Liver (tissue), 9 donors: ENCODE measurements around the gene HIF3A. TPM values are rescaled to one million over a fixed set of nuclear protein-coding genes. Genes with fewer than 3 reads are reported as not detected.
"Not testable (repeated sequence)": the region's sequence is repeated elsewhere in the genome, so short reads cannot be mapped to it uniquely, and the experiment has no call there.

ENCODE experiments used
- DNase-seq: peaks from one replicate; pipeline ENCODE4 v3.0.0-alpha.2; 2017; ENCODE audit warnings: low spot score
- H3K27ac ChIP-seq, 2 donors: one replicate each; pipeline ENCODE4 v1.7.0; 2013; ENCODE audit warnings: inconsistent platforms in 2 of 2, low read length in 2 of 2, control low read depth in 1 of 2, low read depth in 1 of 2, mild to moderate bottlenecking in 1 of 2
- H3K27me3 ChIP-seq, 4 donors: one replicate each; pipeline versions ENCODE4 v1.6.1 to v1.7.0; 2013; ENCODE audit warnings: low read length in 3 of 4, inconsistent platforms in 1 of 4, mild to moderate bottlenecking in 1 of 4, moderate library complexity in 1 of 4; ENCODE audit not compliant: control insufficient read depth in 4 of 4, insufficient read depth in 4 of 4
- H3K36me3 ChIP-seq, 4 donors: one replicate each; pipeline versions ENCODE4 v1.6.1 to v1.7.0; 2013; ENCODE audit warnings: low read length in 3 of 4, mild to moderate bottlenecking in 3 of 4, low read depth in 1 of 4, moderate library complexity in 1 of 4; ENCODE audit not compliant: control insufficient read depth in 4 of 4, insufficient read depth in 3 of 4
- H3K4me1 ChIP-seq, 4 donors: one replicate each; pipeline versions ENCODE4 v1.6.1 to v1.7.0; 2013; ENCODE audit warnings: low read length in 3 of 4, mild to moderate bottlenecking in 3 of 4, moderate library complexity in 1 of 4; ENCODE audit not compliant: control insufficient read depth in 4 of 4, insufficient read depth in 4 of 4
- H3K4me3 ChIP-seq, 3 donors: one replicate each; pipeline versions ENCODE4 v1.6.1 to v1.7.0; 2013; ENCODE audit warnings: low read length in 3 of 3, control low read depth in 1 of 3, low read depth in 1 of 3, mild to moderate bottlenecking in 1 of 3
- H3K9ac ChIP-seq, 2 donors: one replicate each; pipeline ENCODE4 v1.7.0; 2013; ENCODE audit warnings: low read length in 2 of 2, mild to moderate bottlenecking in 2 of 2, moderate library complexity in 2 of 2, control low read depth in 1 of 2, low read depth in 1 of 2
- H3K9me3 ChIP-seq, 4 donors: one replicate each; pipeline versions ENCODE4 v1.6.1 to v1.7.0; 2013; ENCODE audit warnings: low read length in 3 of 4; ENCODE audit not compliant: control insufficient read depth in 4 of 4
- ATF3 ChIP-seq: IDR thresholded peaks from 2 replicates; pipeline ENCODE4 v1.6.1; 2016; ENCODE audit warnings: antibody characterized with exemption
- CTCF ChIP-seq: fragments of 150-350 bp; IDR thresholded peaks from 2 replicates; pipeline ENCODE4 v1.5.1; 2017; ENCODE audit warnings: improper control_type of control experiment, low read depth, low read length; ENCODE audit not compliant: missing input control
- EGR1 ChIP-seq, 2 donors: IDR thresholded peaks; 2 replicates each; pipeline ENCODE4 v1.6.1; 2016 to 2018; ENCODE audit warnings: antibody characterized with exemption in 2 of 2, low read depth in 2 of 2
- FOXA1 ChIP-seq: IDR thresholded peaks from 2 replicates; pipeline ENCODE4 v1.6.1; 2016; ENCODE audit warnings: antibody characterized with exemption
- FOXA2 ChIP-seq: IDR thresholded peaks from 2 replicates; pipeline ENCODE4 v1.6.1; 2016; ENCODE audit warnings: antibody characterized with exemption
- GABPA ChIP-seq, 2 donors: IDR thresholded peaks in 1 of 2; conservative IDR thresholded peaks in 1 of 2; 2 replicates each; pipeline ENCODE4 v1.6.1; 2016; ENCODE audit warnings: antibody characterized with exemption in 2 of 2, mild to moderate bottlenecking in 1 of 2, moderate library complexity in 1 of 2
- HNF4G ChIP-seq: IDR thresholded peaks from 2 replicates; pipeline ENCODE4 v1.6.1; 2016; ENCODE audit warnings: antibody characterized with exemption
- JUND ChIP-seq, 2 donors: IDR thresholded peaks; 2 replicates each; pipeline ENCODE4 v1.6.1; 2016; ENCODE audit warnings: antibody characterized with exemption in 2 of 2
- TAF1 ChIP-seq: conservative IDR thresholded peaks from 2 replicates; pipeline ENCODE4 v1.6.1; 2016; ENCODE audit warnings: antibody characterized with exemption, mild to moderate bottlenecking
- YY1 ChIP-seq: IDR thresholded peaks from 2 replicates; pipeline ENCODE4 v1.6.1; 2016; ENCODE audit warnings: antibody characterized with exemption, mild to moderate bottlenecking
- ZBTB33 ChIP-seq: IDR thresholded peaks from 2 replicates; pipeline ENCODE4 v1.6.1; 2016; ENCODE audit warnings: antibody characterized with exemption
- WGBS: extraction: QIAGEN DNeasy Blood & Tissue Kit; methylation state at CpG from one replicate; pipeline ENCODE4 v1.1.7; 2013; 5-methylcytosine and 5-hydroxymethylcytosine counted together
- polyA plus RNA-seq, 2 donors: library from polyadenylated mRNA; stranded (reverse) in 1 of 2; unstranded in 1 of 2; fragments of 200-250 nt in 1 of 2; fragments of >200 nt in 1 of 2; fragmentation: Nextera tagmentation in 1 of 2; extraction: Ambion mirVana in 1 of 2; gene quantifications; one replicate each; pipeline versions ENCODE4 v1.2.1 to v1.2.3, GENCODE V29; 2013 to 2015
- total RNA-seq, 2 donors: library from RNA; depleted of rRNA; stranded (reverse); fragments of >200 nt; gene quantifications; one replicate each; pipeline ENCODE4 v1.2.3, GENCODE V29; 2014
- TF ChIP-seq, protein P1 (sequence below): IDR thresholded peaks from 2 replicates; pipeline ENCODE4 v1.6.1; 2016; ENCODE audit warnings: antibody characterized with exemption, mild to moderate bottlenecking
- donor health status: healthy.
- donor health status: healthy.
- donor health status: healthy.
- donor health status: healthy.
- donor health status: healthy.

HIF3A gene
- total and polyA plus RNA-seq, 4 donors, result 2.2 to 20.5 (median 6.8) TPM

GRCh38 chr19:46270521-46271256, 26.2 kb upstream of the HIF3A start:
- 35% methylated on average over 17 of the region's 17 CpGs for WGBS
- no peak overlapping the region for H3K9ac ChIP-seq
- H3K27ac ChIP-seq, result no peak overlapping the region
- no peak for DNase-seq
- peaks cover 0 to 3% (median 0%) of the 10 kb centered on the region in 4 donors for H3K27me3 ChIP-seq
- no peaks in the 10 kb centered on the region for H3K9me3 ChIP-seq
- no peaks in the 10 kb centered on the region for H3K36me3 ChIP-seq
- TF ChIP-seq FOXA2, result no peak
- TF ChIP-seq TAF1, result no peak
- TF ChIP-seq, protein P1, sequence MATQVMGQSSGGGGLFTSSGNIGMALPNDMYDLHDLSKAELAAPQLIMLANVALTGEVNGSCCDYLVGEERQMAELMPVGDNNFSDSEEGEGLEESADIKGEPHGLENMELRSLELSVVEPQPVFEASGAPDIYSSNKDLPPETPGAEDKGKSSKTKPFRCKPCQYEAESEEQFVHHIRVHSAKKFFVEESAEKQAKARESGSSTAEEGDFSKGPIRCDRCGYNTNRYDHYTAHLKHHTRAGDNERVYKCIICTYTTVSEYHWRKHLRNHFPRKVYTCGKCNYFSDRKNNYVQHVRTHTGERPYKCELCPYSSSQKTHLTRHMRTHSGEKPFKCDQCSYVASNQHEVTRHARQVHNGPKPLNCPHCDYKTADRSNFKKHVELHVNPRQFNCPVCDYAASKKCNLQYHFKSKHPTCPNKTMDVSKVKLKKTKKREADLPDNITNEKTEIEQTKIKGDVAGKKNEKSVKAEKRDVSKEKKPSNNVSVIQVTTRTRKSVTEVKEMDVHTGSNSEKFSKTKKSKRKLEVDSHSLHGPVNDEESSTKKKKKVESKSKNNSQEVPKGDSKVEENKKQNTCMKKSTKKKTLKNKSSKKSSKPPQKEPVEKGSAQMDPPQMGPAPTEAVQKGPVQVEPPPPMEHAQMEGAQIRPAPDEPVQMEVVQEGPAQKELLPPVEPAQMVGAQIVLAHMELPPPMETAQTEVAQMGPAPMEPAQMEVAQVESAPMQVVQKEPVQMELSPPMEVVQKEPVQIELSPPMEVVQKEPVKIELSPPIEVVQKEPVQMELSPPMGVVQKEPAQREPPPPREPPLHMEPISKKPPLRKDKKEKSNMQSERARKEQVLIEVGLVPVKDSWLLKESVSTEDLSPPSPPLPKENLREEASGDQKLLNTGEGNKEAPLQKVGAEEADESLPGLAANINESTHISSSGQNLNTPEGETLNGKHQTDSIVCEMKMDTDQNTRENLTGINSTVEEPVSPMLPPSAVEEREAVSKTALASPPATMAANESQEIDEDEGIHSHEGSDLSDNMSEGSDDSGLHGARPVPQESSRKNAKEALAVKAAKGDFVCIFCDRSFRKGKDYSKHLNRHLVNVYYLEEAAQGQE, result no peak
- TF ChIP-seq ATF3, result no peak
- TF ChIP-seq FOXA1, result no peak
- TF ChIP-seq YY1, result no peak
- no peak for TF ChIP-seq EGR1 (IDR thresholded peaks at IDR 0.05; ENCODE audit: low read depth in 2 of 2)
- H3K4me1 ChIP-seq, result no peaks in the 10 kb centered on the region
- H3K4me3 ChIP-seq, result no peak overlapping the region

DNA sequence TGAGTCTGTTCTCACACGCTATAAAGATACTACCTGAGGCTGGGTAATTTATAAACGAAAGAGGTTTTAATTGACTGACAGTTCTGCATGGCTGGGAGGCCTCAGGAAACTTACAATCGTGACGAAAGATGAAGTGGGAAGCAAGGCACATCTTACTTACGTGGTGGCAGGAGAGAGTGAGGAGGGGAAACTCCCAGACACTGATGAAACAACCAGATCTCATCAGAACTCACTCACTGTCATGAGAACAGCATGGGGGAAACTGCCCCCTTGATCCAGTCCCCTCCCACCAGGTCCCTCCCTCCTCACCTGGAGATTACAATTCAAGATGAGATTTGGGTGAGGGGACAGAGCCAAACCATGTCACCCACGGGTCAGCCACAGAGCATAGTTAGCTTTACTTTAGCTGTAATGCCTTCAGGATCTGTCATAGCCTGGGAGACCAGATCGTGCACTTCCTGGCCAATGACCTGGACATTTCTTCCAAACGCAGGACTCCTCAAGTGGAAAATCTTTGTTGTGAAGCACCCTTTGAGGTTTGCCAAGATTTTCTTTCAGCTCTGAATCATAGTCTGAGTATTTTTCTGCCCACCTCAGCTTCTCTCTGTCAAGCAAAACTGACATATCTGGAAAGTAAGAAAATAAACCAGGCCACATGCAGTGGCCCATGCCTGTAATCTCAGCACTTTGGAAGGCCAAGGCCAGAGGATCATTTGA, 25.2 kb upstream of the HIF3A start:
- Histone ChIP-seq H3K9me3 (no peaks in the 10 kb centered on the region), H3K4me1 (no peaks in the 10 kb centered on the region), H3K27me3 (peaks cover 0 to 3% (median 0%) of the 10 kb centered on the region in 4 donors), H3K36me3 (no peaks in the 10 kb centered on the region), H3K27ac (no peak overlapping the region), H3K9ac (no peak overlapping the region), H3K4me3 (no peak overlapping the region)
- TF ChIP-seq FOXA2, result no peak
- no peak for DNase-seq
- 49% methylated on average over 8 of the region's 8 CpGs for WGBS

DNA sequence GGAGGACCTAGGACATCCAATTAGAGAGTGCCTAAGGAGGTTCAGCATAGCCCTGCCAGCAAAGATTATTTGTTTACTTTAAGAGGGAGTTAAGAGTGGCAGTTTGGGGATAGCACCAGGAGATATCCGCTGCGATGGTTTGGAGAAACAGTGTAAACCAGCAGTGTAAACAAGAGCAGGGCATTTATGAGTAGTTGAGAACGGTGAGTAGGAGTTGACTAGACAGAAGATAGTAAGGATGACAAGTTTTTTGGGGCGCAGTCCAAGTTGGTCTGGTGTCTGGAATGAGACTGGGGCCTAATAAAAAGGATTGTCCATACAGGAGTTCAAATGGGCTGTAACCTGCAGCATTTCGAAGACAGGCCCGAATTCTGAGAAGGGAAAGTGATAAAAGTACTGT, 22.9 kb upstream of the HIF3A start:
- DNase-seq, H3K27me3 ChIP-seq, H3K27ac ChIP-seq, H3K9ac ChIP-seq, H3K36me3 ChIP-seq, H3K4me1 ChIP-seq, H3K4me3 ChIP-seq, H3K9me3 ChIP-seq: not testable (repeated sequence)
- 85% methylated on average over 6 of the region's 6 CpGs for WGBS

DNA sequence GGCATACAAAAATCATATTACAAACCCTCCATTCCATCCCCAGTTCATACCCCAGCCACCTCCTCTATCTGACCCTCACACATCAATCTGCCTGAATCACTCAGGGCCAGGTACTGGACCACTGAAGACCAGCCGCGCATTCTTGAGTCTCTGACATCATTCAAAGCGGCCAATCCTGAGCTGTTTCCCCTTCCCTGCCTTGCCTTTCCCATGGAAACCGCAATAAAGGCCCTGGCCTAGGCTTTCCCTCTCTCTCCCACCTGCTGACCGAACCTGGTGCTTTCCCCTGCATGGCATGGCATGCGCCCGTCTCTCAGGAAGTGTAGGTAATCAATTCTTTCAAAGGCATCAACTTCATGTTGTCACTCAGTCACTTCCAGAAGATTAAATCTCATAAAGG, 17.7 kb upstream of the HIF3A start:
- 76% methylated on average over 7 of the region's 7 CpGs for WGBS
- TF ChIP-seq HNF4G (no peak), JUND (IDR thresholded peaks at IDR 0.05) (no peak), EGR1 (IDR thresholded peaks at IDR 0.05; ENCODE audit: low read depth in 2 of 2) (no peak), FOXA1 (no peak), GABPA (IDR thresholded peaks at IDR 0.05 in 1 of 2, conservative IDR thresholded peaks at IDR 0.05 in 1 of 2) (no peak), CTCF (no peak), ZBTB33 (no peak), YY1 (no peak)
- Histone ChIP-seq H3K4me3 (no peak overlapping the region), H3K36me3 (no peaks in the 10 kb centered on the region), H3K27ac (no peak overlapping the region), H3K4me1 (no peaks in the 10 kb centered on the region), H3K27me3 (no peaks in the 10 kb centered on the region), H3K9ac (no peak overlapping the region), H3K9me3 (no peaks in the 10 kb centered on the region)
- DNase-seq, result no peak
